Activated B cell treated with CpG ODN at 0.5 μM for 24 hours (primary cell): ENCODE measurements around the gene EXOC6. TPM values are rescaled to one million over a fixed set of nuclear protein-coding genes. Genes with fewer than 3 reads are reported as not detected.

Experiments
- ATAC-seq: fragments of 200-7000 bp; cut with Tn5 transposase; one replicate; pipeline ENCODE4 v1.10.0; 2021; ENCODE audit warnings: low read depth, mild to moderate bottlenecking, moderate library complexity
- CTCF ChIA-PET: fragments of 350-600 bp; sonication (Branson Sonifier 250); formaldehyde crosslinking; loops from one replicate; lab custom pipeline; 2021; ENCODE audit warnings: antibody characterized with exemption; lab: Charles Lee
- POLR2A ChIA-PET: fragments of 350-600 bp; sonication (Branson Sonifier 250); formaldehyde crosslinking; loops from one replicate; lab custom pipeline; 2021; ENCODE audit warnings: antibody characterized with exemption; lab: Charles Lee
- DNase-seq: peaks from one replicate; pipeline ENCODE4 v3.0.0; 2022
- H3K27ac Mint-ChIP-seq: one replicate; pipeline ENCODE4 v1.8.0; 2020; ENCODE audit warnings: mixed read lengths
- H3K27me3 Mint-ChIP-seq: one replicate; pipeline ENCODE4 v1.8.0; 2021; ENCODE audit warnings: mixed read lengths
- H3K36me3 Mint-ChIP-seq: one replicate; pipeline ENCODE4 v1.8.0; 2021; ENCODE audit warnings: low read depth, mixed read lengths
- H3K4me1 Mint-ChIP-seq: one replicate; pipeline ENCODE4 v1.8.0; 2021; ENCODE audit warnings: mixed read lengths
- H3K4me3 Mint-ChIP-seq: one replicate; pipeline ENCODE4 v1.8.0; 2020; ENCODE audit warnings: mild to moderate bottlenecking, mixed read lengths
- H3K9me3 Mint-ChIP-seq: one replicate; pipeline ENCODE4 v1.8.0; 2020; ENCODE audit warnings: mixed read lengths
- intact Hi-C: fragments of 100-400 bp; cut with micrococcal nuclease; formaldehyde crosslinking; loops from one replicate; pipeline ENCODE4 v1.15.1; 2024
- total RNA-seq: library from RNA; stranded (reverse); gene quantifications from 2 replicates; pipeline ENCODE4 v1.2.3, GENCODE V29; 2022
- TF ChIP-seq, protein P1 (sequence below): fragments of 200-600 bp; IDR thresholded peaks from one replicate; pipeline ENCODE4 v1.8.0; 2022; ENCODE audit warnings: antibody characterized with exemption, mild to moderate bottlenecking

EXOC6 gene
- total RNA-seq, 1 donor from 2014 or later, result 17.3 TPM

DNA sequence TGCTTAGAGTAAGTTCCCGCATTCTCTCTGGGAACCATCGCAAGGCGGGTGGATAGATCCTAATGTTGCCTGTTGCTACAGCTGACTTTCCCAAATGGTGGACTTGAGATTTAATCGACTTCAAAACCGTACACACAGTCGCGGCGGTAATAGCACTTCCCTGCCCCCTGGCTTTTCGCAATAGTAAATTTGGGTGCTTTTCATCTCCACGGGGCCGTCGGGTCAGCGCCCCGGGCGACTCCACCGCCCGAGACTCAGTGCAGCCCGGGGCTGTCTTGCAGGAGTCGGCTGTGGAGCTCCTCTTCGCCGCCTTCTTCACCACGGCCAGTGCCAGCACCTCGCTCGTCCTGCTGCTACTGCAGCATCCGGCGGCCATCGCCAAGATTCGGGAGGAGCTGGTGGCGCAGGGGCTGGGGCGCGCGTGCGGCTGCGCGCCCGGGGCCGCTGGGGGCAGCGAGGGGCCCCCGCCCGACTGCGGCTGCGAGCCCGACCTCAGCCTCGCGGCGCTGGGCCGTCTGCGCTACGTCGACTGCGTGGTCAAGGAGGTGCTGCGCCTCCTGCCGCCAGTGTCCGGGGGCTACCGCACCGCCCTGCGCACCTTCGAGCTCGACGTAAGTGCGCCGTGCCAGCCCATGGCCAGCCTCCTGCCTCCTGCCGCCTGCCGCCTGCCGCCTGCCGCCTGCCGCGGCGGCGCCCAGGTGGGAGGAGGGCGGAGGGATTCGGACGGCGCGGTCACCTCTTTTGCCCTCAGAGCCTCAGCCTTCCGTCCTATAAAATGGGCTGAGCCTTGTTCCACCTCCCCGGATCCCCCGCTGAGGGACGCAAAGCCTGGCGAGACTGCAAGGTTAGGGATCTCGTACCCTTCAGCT is 217.6 kb downstream of the EXOC6 start:
- TF ChIP-seq, protein P1, sequence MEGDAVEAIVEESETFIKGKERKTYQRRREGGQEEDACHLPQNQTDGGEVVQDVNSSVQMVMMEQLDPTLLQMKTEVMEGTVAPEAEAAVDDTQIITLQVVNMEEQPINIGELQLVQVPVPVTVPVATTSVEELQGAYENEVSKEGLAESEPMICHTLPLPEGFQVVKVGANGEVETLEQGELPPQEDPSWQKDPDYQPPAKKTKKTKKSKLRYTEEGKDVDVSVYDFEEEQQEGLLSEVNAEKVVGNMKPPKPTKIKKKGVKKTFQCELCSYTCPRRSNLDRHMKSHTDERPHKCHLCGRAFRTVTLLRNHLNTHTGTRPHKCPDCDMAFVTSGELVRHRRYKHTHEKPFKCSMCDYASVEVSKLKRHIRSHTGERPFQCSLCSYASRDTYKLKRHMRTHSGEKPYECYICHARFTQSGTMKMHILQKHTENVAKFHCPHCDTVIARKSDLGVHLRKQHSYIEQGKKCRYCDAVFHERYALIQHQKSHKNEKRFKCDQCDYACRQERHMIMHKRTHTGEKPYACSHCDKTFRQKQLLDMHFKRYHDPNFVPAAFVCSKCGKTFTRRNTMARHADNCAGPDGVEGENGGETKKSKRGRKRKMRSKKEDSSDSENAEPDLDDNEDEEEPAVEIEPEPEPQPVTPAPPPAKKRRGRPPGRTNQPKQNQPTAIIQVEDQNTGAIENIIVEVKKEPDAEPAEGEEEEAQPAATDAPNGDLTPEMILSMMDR, result no peak
- Mint-ChIP-seq H3K36me3 (no peaks in the 10 kb centered on the region), H3K27me3 (peaks cover 71% of the 10 kb centered on the region), H3K4me1 (peaks cover 34% of the 10 kb centered on the region), H3K27ac (no peak overlapping the region), H3K4me3 (no peak overlapping the region), H3K9me3 (no peaks in the 10 kb centered on the region)
- intact Hi-C loops, result no loop called here
- ATAC-seq, result no peak
- POLR2A ChIA-PET, result no interaction called here
- no peak for DNase-seq
- CTCF ChIA-PET, result no interaction called here

DNA sequence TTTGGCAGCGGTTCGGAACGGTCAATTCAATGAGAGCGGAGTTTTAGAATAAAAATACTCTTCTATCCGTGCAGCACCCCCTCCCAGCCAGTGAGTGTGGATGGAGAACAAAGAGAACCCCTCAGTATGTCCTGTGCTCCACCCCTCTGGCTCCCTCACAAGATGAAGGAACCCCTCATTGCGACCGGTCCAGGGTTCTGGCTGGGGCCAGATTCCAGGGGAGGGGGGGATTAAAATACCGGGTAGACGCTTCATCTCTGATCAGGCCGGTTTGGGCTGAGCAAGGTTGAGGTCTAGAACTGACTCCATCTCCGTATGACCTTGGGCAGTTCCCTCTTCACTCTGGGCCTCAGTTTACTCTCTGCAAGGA is 218.2 kb downstream of the EXOC6 start:
- CTCF ChIA-PET, result no interaction called here
- TF ChIP-seq, protein P1, result no peak
- H3K36me3 Mint-ChIP-seq, result no peaks in the 10 kb centered on the region
- no peaks in the 10 kb centered on the region for H3K9me3 Mint-ChIP-seq
- H3K4me3 Mint-ChIP-seq, result no peak overlapping the region
- H3K4me1 Mint-ChIP-seq, result peaks cover 34% of the 10 kb centered on the region
- intact Hi-C loops, result no loop called here
- no peak overlapping the region for H3K27ac Mint-ChIP-seq
- peaks cover 71% of the 10 kb centered on the region for H3K27me3 Mint-ChIP-seq
- DNase-seq (no peak), ATAC-seq (no peak)
- POLR2A ChIA-PET, result no interaction called here

DNA sequence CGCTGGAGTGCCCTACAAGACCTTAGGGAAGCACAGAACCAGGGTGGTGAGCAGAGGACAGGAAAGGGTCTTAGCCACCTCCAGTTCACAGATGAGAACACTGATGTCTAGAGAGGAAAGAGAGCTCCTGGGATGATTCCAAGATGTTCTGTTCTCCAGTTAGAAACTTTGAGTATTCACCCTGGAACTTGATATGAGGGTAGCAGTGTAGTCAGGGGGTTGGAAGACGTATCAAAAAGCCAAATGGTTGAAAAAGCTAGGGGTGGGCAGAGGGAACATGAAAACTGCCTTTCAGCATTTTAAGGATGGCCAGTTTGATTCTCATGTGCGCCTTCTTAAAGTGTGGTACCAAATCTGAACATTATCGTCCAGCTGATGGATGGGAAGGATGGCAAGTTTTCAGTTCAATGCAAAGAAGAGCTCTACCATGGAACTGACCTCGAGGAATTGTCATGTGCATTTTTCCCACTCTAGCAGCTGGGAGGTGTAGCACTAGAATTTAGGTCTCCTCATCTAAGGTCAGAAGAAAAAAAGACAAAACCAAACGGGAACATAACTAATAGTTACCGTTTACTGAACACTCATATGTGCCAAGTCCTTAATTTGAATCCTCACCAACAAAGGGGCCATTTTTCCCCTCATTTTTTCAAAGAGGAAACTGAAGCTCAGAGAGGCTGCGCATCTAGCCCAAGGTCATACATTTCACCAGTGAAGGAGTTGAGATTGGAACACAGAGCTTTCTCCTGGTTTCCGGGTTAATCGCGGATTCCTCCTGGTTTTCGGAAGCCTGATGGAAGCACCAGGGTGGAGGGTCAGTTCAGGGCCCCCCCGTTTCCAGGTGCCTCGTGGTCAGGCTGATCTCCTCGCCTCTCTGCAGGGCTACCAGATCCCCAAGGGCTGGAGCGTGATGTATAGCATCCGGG is 219.4 kb downstream of the EXOC6 start:
- H3K4me1 Mint-ChIP-seq, result peaks cover 34% of the 10 kb centered on the region
- DNase-seq (no peak), ATAC-seq (no peak)
- TF ChIP-seq, protein P1, result no peak
- ChIA-PET CTCF (interaction anchor here (1.1 to 1.5 kb wide), 2 partner anchors 9 to 12 kb away, joined by 3 read pairs; no protein-coding TSS in a partner anchor), POLR2A (interaction anchor here (0.7 kb wide), 1 partner anchor 9 kb away, joined by 3 read pairs; no protein-coding TSS in a partner anchor)
- no peak overlapping the region for H3K27ac Mint-ChIP-seq
- peaks cover 77% of the 10 kb centered on the region for H3K27me3 Mint-ChIP-seq
- no peaks in the 10 kb centered on the region for H3K9me3 Mint-ChIP-seq
- no peaks in the 10 kb centered on the region for H3K36me3 Mint-ChIP-seq
- no peak overlapping the region for H3K4me3 Mint-ChIP-seq
- intact Hi-C loops, result no loop called here

DNA sequence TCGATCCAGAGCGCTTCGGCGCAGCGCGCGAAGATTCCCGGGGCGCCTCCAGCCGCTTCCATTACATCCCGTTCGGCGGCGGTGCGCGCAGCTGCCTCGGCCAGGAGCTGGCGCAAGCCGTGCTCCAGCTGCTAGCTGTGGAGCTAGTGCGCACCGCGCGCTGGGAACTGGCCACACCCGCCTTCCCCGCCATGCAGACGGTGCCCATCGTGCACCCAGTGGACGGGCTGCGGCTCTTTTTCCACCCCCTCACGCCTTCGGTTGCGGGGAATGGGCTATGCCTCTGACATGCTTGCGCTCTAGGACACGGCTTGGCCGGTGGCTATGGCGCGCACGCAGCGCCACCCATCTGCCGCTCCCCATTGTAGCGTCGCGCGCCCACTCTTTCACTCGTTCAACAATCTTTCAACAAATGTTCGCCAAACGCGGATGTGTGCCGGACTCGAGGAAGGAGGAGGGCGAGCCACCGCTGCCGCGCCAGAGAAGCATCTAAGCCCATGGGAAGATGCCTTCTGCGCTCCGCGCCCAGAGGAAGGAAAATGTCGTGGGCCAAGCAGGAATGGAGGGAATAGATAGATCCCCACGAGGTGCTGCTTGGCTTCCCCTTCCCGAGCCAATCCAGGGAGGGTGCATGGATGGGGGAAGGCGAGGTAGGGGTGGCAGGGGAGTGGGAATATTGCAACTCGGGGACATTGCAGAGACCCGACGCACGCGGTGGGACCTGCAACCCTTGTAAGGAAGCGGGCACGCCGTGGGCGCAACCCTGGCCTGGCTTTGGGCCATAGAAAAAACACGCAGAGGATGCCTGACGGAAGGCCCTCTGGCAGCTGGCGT is 220.3 kb downstream of the EXOC6 start:
- Mint-ChIP-seq H3K36me3 (no peaks in the 10 kb centered on the region), H3K4me3 (no peak overlapping the region), H3K27ac (no peak overlapping the region), H3K27me3 (peaks cover 81% of the 10 kb centered on the region), H3K9me3 (no peaks in the 10 kb centered on the region), H3K4me1 (peaks cover 38% of the 10 kb centered on the region)
- DNase-seq (no peak), ATAC-seq (no peak)
- intact Hi-C loops, result no loop called here
- ChIA-PET CTCF (interaction anchor here (1.1 to 1.5 kb wide), 2 partner anchors 8 to 11 kb away, joined by 3 read pairs; no protein-coding TSS in a partner anchor), POLR2A (no interaction called here)
- TF ChIP-seq, protein P1, result no peak
